CD1c-positive myeloid dendritic cell (primary cell): ENCODE measurements around the gene CMTM3.
"Not testable (repeated sequence)": the region's sequence is repeated elsewhere in the genome, so short reads cannot be mapped to it uniquely, and the experiment has no call there.

Experiments used
- DNase-seq: peaks from one replicate; pipeline ENCODE4 v3.0.0-alpha.2; 2016; ENCODE audit errors: extremely low spot score

CMTM3 gene

DNA sequence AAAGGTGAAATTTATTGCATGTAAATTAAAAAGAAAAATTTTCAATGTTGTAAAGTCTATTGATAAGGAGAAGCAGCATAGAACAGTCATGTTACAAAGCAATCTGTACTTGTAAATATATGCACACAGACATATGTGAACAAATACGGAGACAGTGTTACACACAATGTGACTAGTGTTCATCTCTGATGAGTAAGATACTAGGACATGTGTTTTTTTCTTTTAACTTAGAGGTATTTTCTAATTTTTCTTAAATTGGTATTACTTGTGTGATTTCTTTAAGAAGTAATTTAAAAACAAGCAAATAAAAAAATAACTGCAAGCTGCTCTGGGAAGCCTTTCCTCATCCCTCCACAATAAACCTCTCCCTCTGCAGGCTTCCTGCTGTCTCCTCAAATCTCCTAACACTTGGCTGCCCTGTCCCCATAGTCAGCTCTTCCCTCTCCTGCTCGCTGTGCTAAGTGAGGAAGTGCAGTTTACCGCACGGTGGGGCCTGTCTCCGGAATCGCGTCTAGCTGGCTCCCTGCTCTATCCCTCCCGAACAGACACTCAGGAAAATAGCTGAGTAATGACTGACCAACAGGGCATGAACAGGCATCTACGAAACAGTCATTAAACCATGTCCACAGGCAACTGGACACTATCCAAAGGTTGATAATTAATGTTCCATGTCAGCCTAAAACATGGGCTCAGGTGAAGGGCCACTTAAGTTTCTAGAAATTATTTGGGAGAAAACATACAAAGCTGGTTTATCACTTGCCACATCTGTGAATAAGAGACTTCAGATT is 56.1 kb downstream of the CMTM3 start:
- peak; percentile 45 for DNase-seq

DNA sequence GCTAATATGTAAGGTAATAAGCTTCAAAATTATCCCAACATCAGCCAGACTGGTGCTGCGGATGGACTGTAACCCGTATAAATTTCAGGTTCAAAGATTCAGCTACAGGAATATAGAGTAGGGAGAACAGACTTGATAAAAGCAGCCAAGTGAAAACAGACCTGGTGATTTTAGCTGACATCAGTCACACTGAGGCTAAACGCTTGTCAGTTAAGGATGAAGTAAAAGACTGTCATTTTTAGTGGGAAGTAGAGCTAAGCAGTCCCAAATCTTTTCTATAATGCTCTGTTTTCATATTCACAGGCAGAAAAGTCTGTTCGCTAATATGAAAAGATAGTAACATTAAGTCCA is 56.7 kb downstream of the CMTM3 start:
- DNase-seq: no peak

DNA sequence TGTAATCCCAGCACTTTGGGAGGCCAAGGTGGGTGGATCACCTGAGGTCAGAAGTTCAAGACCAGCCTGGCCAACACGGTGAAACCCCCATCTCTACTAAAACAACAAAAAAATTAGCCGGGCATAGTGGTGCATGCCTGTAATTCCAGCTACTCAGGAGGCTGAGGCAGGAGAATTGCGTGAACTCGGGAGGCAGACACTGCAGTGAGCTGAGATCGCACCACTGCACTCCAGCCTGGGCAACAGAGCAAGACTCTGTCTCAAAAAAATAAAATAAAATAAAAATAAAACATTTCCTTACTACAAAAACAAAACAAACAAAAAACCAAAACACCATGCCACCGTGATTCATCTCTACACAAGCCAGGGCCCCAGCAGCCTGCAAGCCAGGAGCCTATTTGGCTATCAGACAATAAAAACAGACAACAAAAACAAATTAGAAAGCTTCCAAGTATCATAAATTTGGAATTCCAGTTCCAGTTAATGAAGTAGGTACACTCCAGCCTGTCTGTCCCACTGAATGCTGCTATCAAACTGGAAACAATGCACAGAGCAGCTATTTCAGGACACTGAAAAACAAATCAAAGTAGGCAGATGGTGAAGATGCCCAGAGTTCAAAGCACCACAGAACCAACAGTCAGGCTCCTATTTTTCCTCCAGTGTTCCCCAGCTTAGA is 57.3 kb downstream of the CMTM3 start:
- DNase-seq: not testable (repeated sequence)

DNA sequence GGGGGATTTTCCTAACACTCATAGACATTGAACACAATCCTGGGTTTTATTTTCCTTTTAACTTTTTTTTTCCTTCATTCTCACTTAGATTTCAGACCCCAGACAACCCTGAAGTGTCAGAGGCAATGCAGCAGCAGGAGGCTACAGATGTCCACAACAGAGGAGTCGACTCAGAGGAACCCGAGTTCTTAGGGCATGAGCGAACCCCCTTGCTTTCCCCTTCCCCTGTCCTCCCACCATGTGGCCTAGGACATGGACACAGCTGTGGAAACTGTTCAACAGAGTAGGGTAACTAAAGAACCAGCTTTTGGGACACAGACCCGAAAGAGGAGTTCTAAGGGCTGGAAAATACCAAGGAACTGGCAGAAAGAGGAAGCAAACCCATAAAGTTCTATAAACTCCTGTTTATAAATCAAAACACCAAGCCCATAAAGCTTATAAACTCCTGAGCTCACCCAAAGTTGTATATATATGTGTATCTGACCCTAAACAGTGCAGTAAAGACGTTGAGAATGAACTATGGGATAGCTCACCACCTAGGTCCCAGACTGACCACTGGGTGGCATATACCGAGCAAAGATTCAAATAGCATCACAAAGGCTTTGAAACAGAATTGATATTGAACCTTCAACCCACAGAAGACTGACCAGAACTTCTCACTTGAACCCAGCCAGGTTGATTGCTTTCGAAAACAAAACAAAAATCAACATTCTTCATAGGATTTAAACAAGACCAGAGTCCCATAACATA is 58.1 kb downstream of the CMTM3 start:
- no peak for DNase-seq
